Prostate gland (tissue), 1 donor: Measurements from ENCODE around the gene TSSK6.

Experiments used
- POLR2A ChIP-seq: fragments of 450-650 bp; IDR thresholded peaks from one replicate; pipeline ENCODE4 v1.6.1; 2016; ENCODE audit warnings: antibody characterized with exemption, mild to moderate bottlenecking
- POLR2AphosphoS5 ChIP-seq: sonication (generic); formaldehyde crosslinking; IDR thresholded peaks from one replicate; pipeline ENCODE4 v1.6.1; 2017; ENCODE audit warnings: antibody characterized with exemption

GRCh38 chr19:19540715-19541515 is 25.6 kb upstream of the TSSK6 start:
- no peak for TF ChIP-seq POLR2AphosphoS5
- TF ChIP-seq POLR2A, result no peak
